Upper lobe of left lung (tissue), 4 donors: Measurements from ENCODE around the gene COL23A1.

Experiments
- CTCF ChIP-seq, 6 experiments: fragments of 450-650 bp in 4 of 6; fragments of 200-600 bp in 2 of 6; sonication (generic) in 2 of 6; IDR thresholded peaks; one replicate each; pipeline ENCODE4 v1.5.1; 2016 to 2019; ENCODE audit warnings: antibody characterized with exemption in 6 of 6
- EP300 ChIP-seq, 4 donors: sonication (generic); formaldehyde crosslinking; IDR thresholded peaks; one replicate each; pipeline ENCODE4 v1.5.1; 2017; ENCODE audit warnings: antibody characterized with exemption in 4 of 4, control low read depth in 2 of 4
- POLR2A ChIP-seq, 4 donors: fragments of 450-650 bp; IDR thresholded peaks; one replicate each; pipeline ENCODE4 v1.5.1; 2016 to 2017; ENCODE audit warnings: antibody characterized with exemption in 4 of 4, mild to moderate bottlenecking in 2 of 4
- POLR2AphosphoS5 ChIP-seq, 2 donors: sonication (generic); formaldehyde crosslinking; IDR thresholded peaks; one replicate each; pipeline ENCODE4 v1.5.1; 2017; ENCODE audit warnings: antibody characterized with exemption in 2 of 2

- TF ChIP-seq CTCF (IDR thresholded peaks at IDR 0.05) (no peak), POLR2AphosphoS5 (IDR thresholded peaks at IDR 0.05) (no peak), POLR2A (IDR thresholded peaks at IDR 0.05) (no peak), EP300 (IDR thresholded peaks at IDR 0.05) (no peak)
Measured at GRCh38 chr5:178415353-178415752, 174.8 kb downstream of the COL23A1 start.
